HG03442 (cell line): ENCODE measurements around the gene DPP10.

Experiments
- ATAC-seq: cut with Tn5 transposase; IDR thresholded peaks from one replicate; pipeline ENCODE4 v1.9.1; 2021; ENCODE audit warnings: mild to moderate bottlenecking, moderate library complexity; ENCODE audit not compliant: unreplicated experiment

Gene DPP10

GRCh38 chr2:114579542-114579941 lies 137.1 kb downstream of the DPP10 start:
- ATAC-seq = no peak

GRCh38 chr2:114580691-114581090 lies 138.2 kb downstream of the DPP10 start:
- ATAC-seq = no peak

- no peak for ATAC-seq
Observed at GRCh38 chr2:114598329-114598728, 155.9 kb downstream of the DPP10 start.

DNA sequence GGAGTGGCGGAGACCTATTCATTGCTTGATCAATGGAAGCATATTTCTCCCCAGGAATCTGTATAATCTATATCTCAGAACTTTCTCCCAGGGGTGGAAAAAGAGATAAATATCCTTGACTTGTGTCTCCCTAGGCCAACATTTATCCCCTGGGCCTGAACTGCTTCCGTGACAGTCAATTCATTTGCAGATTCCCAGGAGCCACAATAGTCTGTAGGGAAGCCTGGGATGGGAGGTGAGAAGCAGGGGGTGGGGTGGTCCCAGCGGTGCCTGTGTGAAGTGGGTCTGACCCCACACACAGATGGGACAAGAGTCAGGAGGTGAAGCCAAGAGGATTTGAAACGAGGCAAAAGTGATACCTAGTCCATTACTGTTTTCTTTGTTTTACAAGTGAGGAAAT lies 166.8 kb downstream of the DPP10 start:
- no peak for ATAC-seq

DNA sequence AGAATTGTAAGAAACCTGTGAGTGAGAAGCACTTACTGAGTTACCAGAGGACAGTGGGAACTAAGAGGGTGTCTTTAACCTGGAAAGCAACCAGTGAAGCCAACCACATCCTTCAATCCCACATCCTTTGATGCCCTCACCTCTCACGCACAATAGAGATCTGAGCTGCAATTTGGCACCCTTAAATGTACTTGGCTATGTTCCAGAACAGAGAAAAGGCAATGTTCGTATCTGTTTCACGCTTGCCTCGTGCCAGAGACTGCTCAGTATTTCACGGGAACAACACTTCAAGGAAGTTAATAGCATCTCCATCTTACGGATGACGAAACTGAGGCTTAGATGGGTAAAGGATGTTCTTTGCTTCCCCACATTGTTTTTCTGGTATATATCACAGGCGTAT lies 167.4 kb downstream of the DPP10 start:
- no peak for ATAC-seq

- no peak for ATAC-seq
Observed at GRCh38 chr2:114610677-114611076, 168.2 kb downstream of the DPP10 start.

GRCh38 chr2:114614592-114614991 lies 172.2 kb downstream of the DPP10 start:
- no peak for ATAC-seq

- no peak for ATAC-seq
Observed at GRCh38 chr2:114628481-114628880, 186.0 kb downstream of the DPP10 start.

GRCh38 chr2:114631146-114631545 lies 188.7 kb downstream of the DPP10 start:
- ATAC-seq = no peak

DNA sequence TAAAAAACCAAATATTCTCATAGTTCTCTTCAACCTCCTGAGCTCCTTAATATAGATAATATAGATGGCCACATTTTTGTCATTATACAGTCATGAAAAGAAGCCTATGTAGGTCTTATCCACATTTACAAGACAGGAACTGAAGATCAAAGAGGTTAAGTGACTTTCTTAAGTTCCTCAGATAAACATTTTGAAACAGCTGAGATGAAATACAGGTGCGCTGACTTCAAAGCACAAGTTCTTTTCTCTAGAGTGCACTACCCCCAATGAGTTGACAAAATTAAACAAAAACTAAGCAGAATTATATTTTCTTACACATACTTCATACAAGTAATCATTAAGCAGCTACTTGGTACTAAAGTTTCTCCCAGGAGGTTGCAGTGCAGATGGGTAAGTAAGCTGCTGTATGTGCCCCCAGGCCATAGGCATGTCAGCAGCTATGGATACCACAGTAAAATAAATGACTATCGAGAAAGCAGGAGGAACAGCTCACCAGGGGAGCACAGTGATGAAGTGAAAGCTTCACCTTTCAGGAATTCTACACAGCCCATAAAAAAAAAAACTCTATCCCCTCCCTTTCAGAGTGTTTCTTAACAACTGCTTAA lies 199.8 kb downstream of the DPP10 start:
- no peak for ATAC-seq

DNA sequence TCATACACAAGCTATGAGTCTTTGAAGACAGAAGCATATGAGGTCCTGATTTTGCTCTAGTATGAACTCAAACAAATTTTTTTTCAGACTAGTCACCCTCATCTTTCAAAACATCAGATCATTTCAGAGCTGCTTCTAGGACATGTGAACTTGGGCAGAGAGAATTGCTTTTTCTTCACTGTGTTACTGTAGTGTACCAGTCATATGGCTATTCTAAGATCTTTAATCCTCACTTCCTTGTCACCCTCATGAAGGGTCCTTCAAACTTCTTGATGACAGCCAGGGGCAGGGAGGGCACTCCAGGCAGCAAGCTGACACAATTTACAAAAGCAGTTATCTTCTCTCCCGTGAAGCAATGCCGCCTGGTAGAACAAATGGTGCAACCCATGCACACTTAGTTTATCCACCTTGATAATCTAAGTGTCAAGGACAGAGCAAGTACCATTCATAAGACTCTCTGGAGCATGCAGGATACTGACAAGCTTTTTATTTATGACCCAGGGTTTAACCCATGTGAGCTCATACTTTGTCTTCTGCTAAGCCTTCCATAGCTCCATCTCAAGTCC lies 200.6 kb downstream of the DPP10 start:
- ATAC-seq = no peak

DNA sequence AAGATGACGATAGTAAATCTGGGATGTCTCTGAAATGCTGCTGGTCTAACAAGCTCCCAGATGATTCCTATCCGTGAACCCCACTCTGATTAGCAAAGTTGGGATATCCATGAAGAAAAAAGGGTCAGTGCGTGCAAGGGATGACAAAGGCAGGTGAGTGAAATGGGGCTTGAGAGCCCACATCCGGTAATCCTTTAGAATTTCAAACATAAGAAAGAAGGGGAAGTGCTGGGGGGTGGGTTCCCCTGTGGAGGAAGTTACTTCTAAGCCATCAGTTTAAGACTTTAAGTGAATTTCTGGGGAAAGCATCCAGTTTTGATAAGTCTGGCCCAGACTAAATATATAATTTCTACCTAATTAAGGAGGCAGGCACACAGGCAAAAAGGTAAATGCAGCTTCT lies 209.5 kb downstream of the DPP10 start:
- ATAC-seq = no peak

DNA sequence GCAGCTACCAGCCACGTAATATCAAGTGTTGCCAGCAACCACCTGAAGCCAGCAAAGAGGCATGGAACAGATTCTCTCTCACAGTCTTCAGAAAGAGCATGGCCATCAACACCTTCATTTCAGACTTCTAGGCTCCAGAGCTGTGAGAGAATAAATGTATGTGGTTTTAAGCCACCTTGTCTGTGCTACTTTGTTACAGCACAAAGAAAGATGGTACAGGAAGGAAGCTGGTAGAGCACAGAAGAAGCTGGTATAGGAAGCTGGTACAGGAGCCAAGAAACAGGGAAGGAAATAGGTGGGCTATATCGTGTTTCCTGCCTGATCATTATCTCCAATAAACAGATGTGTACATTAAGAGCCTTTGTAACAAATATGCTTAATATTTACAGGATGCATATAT lies 217.4 kb downstream of the DPP10 start:
- no peak for ATAC-seq

DNA sequence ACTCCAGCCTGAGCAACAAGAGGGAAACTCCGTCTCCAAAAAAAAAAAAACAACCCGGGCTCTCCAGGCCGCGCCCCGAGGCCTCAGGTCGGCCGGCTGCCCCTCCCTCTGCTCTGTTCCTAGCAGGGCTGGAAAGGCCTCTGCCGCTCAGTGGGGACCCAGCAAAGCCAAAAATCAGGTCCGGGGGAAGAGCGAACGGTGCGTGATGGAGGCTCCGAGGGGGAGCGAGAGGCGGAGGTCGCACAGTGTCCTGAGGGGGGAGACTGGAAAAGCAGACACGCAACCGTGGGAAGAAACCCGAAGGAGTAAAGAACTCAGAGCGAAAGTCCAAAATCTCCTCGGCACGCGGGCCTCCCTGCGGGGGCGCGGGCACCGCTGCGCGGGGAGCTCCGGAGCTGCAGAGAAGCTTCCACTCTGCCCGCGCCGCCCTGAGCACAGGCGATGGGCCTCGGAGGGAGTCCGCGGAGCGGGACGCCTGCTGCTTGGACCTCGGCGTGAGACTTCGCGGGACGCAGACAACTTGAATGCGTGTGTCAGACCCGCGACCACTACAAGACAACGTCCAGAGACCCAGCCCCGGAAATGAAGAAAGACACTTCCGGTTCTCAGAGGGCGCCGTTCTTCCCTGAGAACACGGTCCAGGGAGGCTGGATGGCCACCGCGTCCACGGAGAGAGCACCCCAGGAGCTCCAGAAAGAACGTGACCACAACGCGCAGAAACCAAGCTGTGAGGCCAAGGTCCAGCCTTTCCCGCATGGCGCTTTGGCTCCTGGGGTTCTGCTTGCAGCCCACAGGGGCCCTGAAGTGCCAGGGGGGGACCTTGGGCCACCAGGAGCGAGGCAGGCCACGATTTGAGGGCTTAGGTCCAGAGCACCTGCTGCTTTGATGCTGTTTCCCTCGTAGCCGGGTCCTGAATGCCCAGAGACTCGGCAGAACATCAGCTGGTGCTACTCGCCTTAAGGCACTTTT lies 219.8 kb downstream of the DPP10 start:
- no peak for ATAC-seq

DNA sequence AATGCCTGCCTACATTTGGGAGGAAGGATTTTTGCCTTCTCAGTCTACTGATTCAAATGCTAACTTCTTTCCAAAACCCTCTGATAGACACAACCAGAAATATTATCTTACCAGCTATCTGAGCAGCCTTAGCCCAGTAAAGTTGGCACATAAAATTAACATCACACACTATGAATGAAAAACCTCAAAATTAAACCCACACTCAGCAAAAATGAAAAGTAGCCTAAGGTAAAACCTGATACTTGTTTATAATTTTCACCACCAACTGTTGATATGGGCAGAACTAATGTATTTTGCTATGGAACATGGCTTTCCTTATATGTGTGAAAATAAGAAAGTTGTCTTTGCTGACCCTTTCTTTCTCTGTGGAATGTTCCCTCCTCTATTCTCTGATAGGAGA lies 226.0 kb downstream of the DPP10 start:
- no peak for ATAC-seq

DNA sequence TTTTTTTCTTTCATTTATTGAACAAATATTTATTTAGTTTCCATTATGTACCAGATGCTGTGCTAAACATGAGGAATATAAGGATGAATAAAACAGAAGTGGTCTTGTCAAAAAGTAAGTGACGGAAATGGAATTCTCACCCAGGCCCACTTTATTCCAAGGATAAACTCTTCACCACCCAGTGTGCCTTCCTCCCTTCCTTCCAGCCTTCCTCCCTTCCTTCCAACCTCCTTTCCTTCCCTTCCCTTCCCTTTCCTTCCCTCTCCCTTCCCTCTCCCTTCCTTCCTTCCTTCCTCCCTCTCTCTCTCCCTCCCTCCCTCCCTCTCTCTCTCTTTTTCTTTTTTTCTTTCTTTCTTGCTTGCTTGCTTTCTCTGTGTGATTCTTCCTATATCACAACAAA lies 240.8 kb downstream of the DPP10 start:
- ATAC-seq = no peak

- ATAC-seq = no peak
Observed at GRCh38 chr2:114684403-114684802, 242.0 kb downstream of the DPP10 start.

DNA sequence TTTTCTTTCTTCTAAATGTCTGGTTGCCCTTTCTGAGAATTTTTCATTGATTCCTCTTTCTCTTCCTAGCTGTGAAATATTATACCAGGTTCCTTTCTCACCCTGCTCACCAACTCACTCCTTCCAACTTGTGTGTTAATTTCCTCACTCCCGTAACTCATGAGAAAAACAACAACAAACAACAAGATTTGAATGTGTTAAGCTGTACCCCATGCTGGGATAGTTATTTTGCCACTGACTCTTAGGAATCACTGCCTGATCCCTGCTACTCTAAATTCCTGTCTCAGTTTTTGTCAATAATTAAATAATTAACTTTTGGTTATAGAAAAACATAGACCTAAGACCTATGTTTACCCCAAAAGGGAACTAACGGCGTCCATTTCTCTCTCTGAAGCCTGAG lies 242.7 kb downstream of the DPP10 start:
- ATAC-seq = no peak

DNA sequence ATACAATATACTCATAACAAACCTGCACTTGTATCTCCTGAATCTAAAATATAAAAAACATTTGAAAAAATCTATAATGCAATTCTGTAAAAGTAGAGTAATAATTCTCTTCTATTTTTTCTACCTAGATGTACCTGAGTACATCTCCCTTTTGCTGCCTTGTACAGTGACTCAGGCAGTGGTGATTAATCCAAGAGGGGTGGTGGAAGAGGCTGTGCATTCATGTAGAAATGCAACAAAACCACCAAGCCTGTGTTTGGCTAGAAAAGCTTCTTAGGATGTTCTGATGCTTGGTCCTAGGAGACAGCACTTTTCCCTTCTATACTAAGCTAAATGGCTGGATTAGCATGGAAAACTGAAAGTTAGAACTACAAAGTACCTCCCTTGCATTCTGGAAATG lies 245.8 kb downstream of the DPP10 start:
- ATAC-seq = no peak

GRCh38 chr2:114698520-114698919 lies 256.1 kb downstream of the DPP10 start:
- no peak for ATAC-seq

- no peak for ATAC-seq
Observed at GRCh38 chr2:114699423-114699944, 257.0 kb downstream of the DPP10 start.

DNA sequence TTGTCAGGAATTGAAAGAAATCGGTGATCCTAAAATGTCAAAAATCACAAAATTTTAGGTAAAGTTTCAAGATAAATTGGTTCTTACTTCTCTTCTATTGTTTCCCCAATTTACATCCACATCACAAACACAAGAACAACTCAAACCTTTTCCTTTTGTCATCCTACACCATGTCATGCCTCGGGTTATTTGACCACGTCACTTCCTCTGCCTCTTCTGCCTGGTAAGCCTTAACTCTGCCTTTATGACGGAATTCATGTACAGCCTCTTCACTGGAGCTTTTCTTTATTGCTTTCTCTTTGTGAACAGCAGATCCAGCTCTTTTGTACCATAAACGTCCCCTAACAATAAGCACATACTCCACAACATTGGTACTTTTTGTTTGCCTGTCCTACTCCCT lies 258.0 kb downstream of the DPP10 start:
- ATAC-seq = no peak
